DMS79 treated with DMSO at 0.1 percent for 48 hours (cell line): ENCODE data around the gene ABHD10.
"Not testable (repeated sequence)": the region's sequence is repeated elsewhere in the genome, so short reads cannot be mapped to it uniquely, and the experiment has no call there.

Source experiments
- DNase-seq: peaks from one replicate; lab custom pipeline; 2025; lab: John Stamatoyannopoulos, UW

Gene ABHD10

GRCh38 chr3:112032098-112032731 is 53.4 kb downstream of the ABHD10 start:
- DNase-seq = peak; percentile 80

GRCh38 chr3:112034436-112034835 is 55.6 kb downstream of the ABHD10 start, which contains the start of gene TMPRSS7:
Gene TMPRSS7 (plus strand): TSS chr3:112034736. CDS start chr3:112034846, 110 bp downstream.
- DNase-seq = no peak

GRCh38 chr3:112035241-112035640 is 56.4 kb downstream of the ABHD10 start:
- DNase-seq = no peak

- not testable (repeated sequence) for DNase-seq
These were observed 58.4 kb downstream of the ABHD10 start for GRCh38 chr3:112037194-112037593.

GRCh38 chr3:112038863-112039262 is 60.0 kb downstream of the ABHD10 start:
- no peak for DNase-seq

- DNase-seq = no peak
These were observed 62.5 kb downstream of the ABHD10 start for GRCh38 chr3:112041321-112041720.

- DNase-seq = peak; percentile 72
These were observed 64.0 kb downstream of the ABHD10 start for GRCh38 chr3:112042842-112043280.
